Measurements from ENCODE around the gene LSM2.

GRCh38 chr6:31851485-31851832, 44.7 kb upstream of the LSM2 start:
- no peak for TF ChIP-seq EP300 (IDR thresholded peaks at IDR 0.05)
- TF ChIP-seq CTCF (IDR thresholded peaks at IDR 0.05): no peak
- no peak for TF ChIP-seq POLR2AphosphoS5 (IDR thresholded peaks at IDR 0.05)
- TF ChIP-seq POLR2A (IDR thresholded peaks at IDR 0.05): no peak
